GDM1 (cell line): ENCODE results near the gene IGLL1.
"Not testable (repeated sequence)": the region's sequence is repeated elsewhere in the genome, so short reads cannot be mapped to it uniquely, and the experiment has no call there.

Experiments
- DNase-seq: peaks from one replicate; lab custom pipeline; 2025; lab: John Stamatoyannopoulos, UW

The IGLL1 gene

GRCh38 chr22:23591201-23591791, 11.2 kb upstream of the IGLL1 start:
- DNase-seq = peak; percentile 68

GRCh38 chr22:23583836-23584235, 3.7 kb upstream of the IGLL1 start:
- DNase-seq = no peak

- DNase-seq = no peak
These were observed 3.1 kb upstream of the IGLL1 start for GRCh38 chr22:23583153-23583552.

GRCh38 chr22:23581260-23581650, 1.2 kb upstream of the IGLL1 start:
- peak; percentile 51 for DNase-seq

- DNase-seq = peak; percentile 91
These were observed 628 bp upstream of the IGLL1 start for GRCh38 chr22:23580576-23581259.

GRCh38 chr22:23579280-23579679, 810 bp downstream of the IGLL1 start:
- no peak for DNase-seq

- no peak for DNase-seq
These were observed 1.8 kb downstream of the IGLL1 start for GRCh38 chr22:23578306-23578705.

- DNase-seq = no peak
These were observed 3.4 kb downstream of the IGLL1 start for GRCh38 chr22:23576681-23577080.

- no peak for DNase-seq
These were observed 4.5 kb downstream of the IGLL1 start for GRCh38 chr22:23575601-23576000.

GRCh38 chr22:23574877-23575276, 5.2 kb downstream of the IGLL1 start:
- DNase-seq = no peak

- DNase-seq = no peak
These were observed 5.7 kb downstream of the IGLL1 start for GRCh38 chr22:23574371-23574811.

GRCh38 chr22:23573701-23574235, 6.3 kb downstream of the IGLL1 start:
- not testable (repeated sequence) for DNase-seq

- DNase-seq = not testable (repeated sequence)
These were observed 7.0 kb downstream of the IGLL1 start for GRCh38 chr22:23573106-23573505.

- DNase-seq = no peak
These were observed 8.6 kb downstream of the IGLL1 start for GRCh38 chr22:23571486-23571885.

GRCh38 chr22:23570681-23571080, 9.4 kb downstream of the IGLL1 start:
- DNase-seq = no peak

- DNase-seq = no peak
These were observed 10.4 kb downstream of the IGLL1 start for GRCh38 chr22:23569716-23570115.

GRCh38 chr22:23569291-23569690, 10.8 kb downstream of the IGLL1 start:
- DNase-seq = no peak

- no peak for DNase-seq
These were observed 13.2 kb downstream of the IGLL1 start for GRCh38 chr22:23566705-23567475.

- no peak for DNase-seq
These were observed 14.0 kb downstream of the IGLL1 start for GRCh38 chr22:23565915-23566704.

GRCh38 chr22:23565305-23565914, 14.7 kb downstream of the IGLL1 start:
- DNase-seq = no peak

- no peak for DNase-seq
These were observed 15.8 kb downstream of the IGLL1 start for GRCh38 chr22:23564276-23564675.

GRCh38 chr22:23563111-23563510, 17.0 kb downstream of the IGLL1 start:
- DNase-seq = no peak
